Activated CD4-positive, alpha-beta T cell treated with anti-CD3 and anti-CD28 coated beads, Interleukin-2, amount 50 U/mL, for 24 hours (primary cell): ENCODE measurements around the gene HADH.
"Not testable (repeated sequence)": the region's sequence is repeated elsewhere in the genome, so short reads cannot be mapped to it uniquely, and the experiment has no call there.

Experiments
- DNase-seq, 2 donors: peaks; one replicate each; pipeline ENCODE4 v3.0.0-alpha.2; 2020; ENCODE audit warnings: low read depth in 1 of 2, low spot score in 1 of 2

The HADH gene

GRCh38 chr4:108029731-108030130 is 40.0 kb downstream of the HADH start:
- no peak for DNase-seq

GRCh38 chr4:108030332-108030731 is 40.6 kb downstream of the HADH start:
- peak; percentile 43 to 68 for DNase-seq

GRCh38 chr4:108031427-108032083 is 41.9 kb downstream of the HADH start:
- DNase-seq = peak in 1 of 2 donors; percentile 63

GRCh38 chr4:108033348-108033747 is 43.7 kb downstream of the HADH start:
- DNase-seq = no peak

- DNase-seq = no peak
Observed at GRCh38 chr4:108034565-108034964, 44.9 kb downstream of the HADH start.

- no peak for DNase-seq
Observed at GRCh38 chr4:108035691-108036090, 46.0 kb downstream of the HADH start.

- peak in 1 of 2 donors; percentile 65 for DNase-seq
Observed at GRCh38 chr4:108036213-108036612, 46.5 kb downstream of the HADH start.

- no peak for DNase-seq
Observed at GRCh38 chr4:108037884-108038283, 48.2 kb downstream of the HADH start.

- DNase-seq = no peak
Observed at GRCh38 chr4:108042927-108043326, 53.2 kb downstream of the HADH start.

- DNase-seq = no peak
Observed at GRCh38 chr4:108043526-108043925, 53.8 kb downstream of the HADH start.

- no peak for DNase-seq
Observed at GRCh38 chr4:108044951-108045686, 55.4 kb downstream of the HADH start.

- no peak for DNase-seq
Observed at GRCh38 chr4:108045687-108046024, 56.0 kb downstream of the HADH start.

- no peak for DNase-seq
Observed at GRCh38 chr4:108047199-108047598, 57.5 kb downstream of the HADH start.

- no peak for DNase-seq
Observed at GRCh38 chr4:108048157-108048556, 58.5 kb downstream of the HADH start.

GRCh38 chr4:108048997-108049396 is 59.3 kb downstream of the HADH start:
- DNase-seq = no peak

GRCh38 chr4:108049406-108049805 is 59.7 kb downstream of the HADH start:
- DNase-seq = no peak

GRCh38 chr4:108050166-108051111 is 60.8 kb downstream of the HADH start:
- not testable (repeated sequence) for DNase-seq

- DNase-seq = no peak
Observed at GRCh38 chr4:108051343-108051742, 61.7 kb downstream of the HADH start.

- no peak for DNase-seq
Observed at GRCh38 chr4:108052558-108053120, 63.0 kb downstream of the HADH start.

GRCh38 chr4:108053251-108053711 is 63.6 kb downstream of the HADH start:
- no peak for DNase-seq

GRCh38 chr4:108054025-108054638 is 64.4 kb downstream of the HADH start:
- DNase-seq = no peak
